Pancreas (tissue), 10 donors: ENCODE data around the gene BTNL8. TPM values are rescaled to one million over a fixed set of nuclear protein-coding genes. Genes with fewer than 3 reads are reported as not detected.

ENCODE experiments used
- ATAC-seq, 4 donors: fragments of 200-7000 bp; cut with Tn5 transposase; one replicate each; pipeline versions ENCODE4 v1.8.0 to v1.9.1; 2020; ENCODE audit warnings: mild to moderate bottlenecking in 4 of 4, moderate library complexity in 4 of 4
- DNase-seq, 6 donors: peaks; one replicate each; pipeline ENCODE4 v3.0.0-alpha.2; 2020
- FAIRE-seq: peaks from 2 replicates; lab custom pipeline; 2012; peaks lifted over from hg19 to GRCh38; lab: Jason Lieb, UNC
- H3K27ac ChIP-seq, 4 donors: fragments of 200-600 bp; sonication (generic); 1 replicate in 3 of 4; 2 replicates in 1 of 4; pipeline versions ENCODE4 v1.5.0 to v1.8.0; 2020
- H3K27me3 ChIP-seq, 4 donors: fragments of 200-600 bp; one replicate each; pipeline ENCODE4 v1.8.0; 2021
- H3K36me3 ChIP-seq, 3 donors: fragments of 200-600 bp; sonication (generic) in 1 of 3; one replicate each; pipeline versions ENCODE4 v1.5.0 to v1.8.0; 2020 to 2021
- H3K4me1 ChIP-seq, 3 donors: fragments of 200-600 bp; one replicate each; pipeline ENCODE4 v1.8.0; 2021
- H3K4me3 ChIP-seq, 4 donors: fragments of 200-600 bp; sonication (generic) in 2 of 4; one replicate each; pipeline versions ENCODE4 v1.5.0 to v1.8.0; 2020 to 2021
- H3K9me3 ChIP-seq, 4 donors: fragments of 200-600 bp; one replicate each; pipeline ENCODE4 v1.8.0; 2021
- WGBS, 2 donors: extraction: QIAGEN DNeasy Blood & Tissue Kit; methylation state at CpG; one replicate each; pipeline ENCODE4 v1.1.7; 2013; 5-methylcytosine and 5-hydroxymethylcytosine counted together
- intact Hi-C, 3 donors: fragments of 100-400 bp; cut with DNase I; formaldehyde crosslinking; loops; one replicate each; pipeline versions ENCODE4 v1.11.1 to v1.14.2; 2022
- polyA plus RNA-seq, 2 donors: library from polyadenylated mRNA; stranded (reverse); fragments of 200-250 nt; gene quantifications; one replicate each; pipeline ENCODE4 v1.2.3, GENCODE V29; 2013
- total RNA-seq, 6 donors: library from RNA; stranded (reverse); fragmentation: NEBNext Ultra II Directional in 4 of 6; extraction: Animal tissue kit (Norgen Biotek cat#: 25700) in 4 of 6; gene quantifications; one replicate each; pipeline versions ENCODE4 v1.2.1 to v1.2.4, GENCODE V29; 2021 to 2023
- TF ChIP-seq, protein P1 (sequence below), 4 donors: fragments of 200-600 bp; sonication (generic) in 3 of 4; IDR thresholded peaks; one replicate each; pipeline versions ENCODE4 v1.5.0 to v1.8.0; 2021; ENCODE audit warnings: antibody characterized with exemption in 4 of 4
- donor health status: healthy with polysubstance abuse.
- donor health status: DM: no; HTN: no; CAD: no; lungs with moderate emphysema.
- donor health status: DM: no; HTN: no; CAD: no.
- donor health status: control.
- donor health status: control.
- donor health status: Bipolar disorder and iron deficiency.
- donor health status: DM: yes; HTN: yes; CAD: no.
- donor health status: DM: no; HTN: no; CAD: no.
- donor health status: DM: no; HTN: no; CAD: no.
- donor health status: DM: yes; HTN: yes; CAD: no.

BTNL8 gene
- total and polyA plus RNA-seq, 8 donors = 0.23 to 1.5 (median 0.45) TPM; not detected in 2

DNA sequence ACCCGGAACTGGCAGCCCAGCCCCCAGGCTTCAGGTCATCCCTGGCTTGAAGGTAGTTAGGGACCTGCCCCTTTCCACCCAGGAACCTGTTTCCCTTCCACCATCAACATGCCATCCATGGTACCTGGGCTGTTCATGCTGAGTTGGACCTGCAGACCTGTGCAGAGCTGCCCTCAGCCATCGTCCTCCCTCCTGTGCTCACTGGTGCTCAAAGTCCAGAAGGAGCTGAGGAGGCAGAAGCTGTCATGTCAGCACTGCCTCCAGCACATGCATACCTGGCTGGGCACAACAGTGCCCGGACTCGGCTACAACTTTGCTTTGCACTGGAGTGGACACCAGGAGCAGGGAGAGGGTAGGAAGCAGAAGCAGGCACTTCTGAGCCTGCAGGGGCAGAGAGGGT lies 36.2 kb downstream of the BTNL8 start:
- intact Hi-C loops = no loop called here
- Histone ChIP-seq H3K4me1 (no peaks in the 10 kb centered on the region), H3K4me3 (no peak overlapping the region), H3K36me3 (no peaks in the 10 kb centered on the region), H3K27ac (no peak overlapping the region), H3K27me3 (no peaks in the 10 kb centered on the region), H3K9me3 (no peaks in the 10 kb centered on the region)
- TF ChIP-seq, protein P1, sequence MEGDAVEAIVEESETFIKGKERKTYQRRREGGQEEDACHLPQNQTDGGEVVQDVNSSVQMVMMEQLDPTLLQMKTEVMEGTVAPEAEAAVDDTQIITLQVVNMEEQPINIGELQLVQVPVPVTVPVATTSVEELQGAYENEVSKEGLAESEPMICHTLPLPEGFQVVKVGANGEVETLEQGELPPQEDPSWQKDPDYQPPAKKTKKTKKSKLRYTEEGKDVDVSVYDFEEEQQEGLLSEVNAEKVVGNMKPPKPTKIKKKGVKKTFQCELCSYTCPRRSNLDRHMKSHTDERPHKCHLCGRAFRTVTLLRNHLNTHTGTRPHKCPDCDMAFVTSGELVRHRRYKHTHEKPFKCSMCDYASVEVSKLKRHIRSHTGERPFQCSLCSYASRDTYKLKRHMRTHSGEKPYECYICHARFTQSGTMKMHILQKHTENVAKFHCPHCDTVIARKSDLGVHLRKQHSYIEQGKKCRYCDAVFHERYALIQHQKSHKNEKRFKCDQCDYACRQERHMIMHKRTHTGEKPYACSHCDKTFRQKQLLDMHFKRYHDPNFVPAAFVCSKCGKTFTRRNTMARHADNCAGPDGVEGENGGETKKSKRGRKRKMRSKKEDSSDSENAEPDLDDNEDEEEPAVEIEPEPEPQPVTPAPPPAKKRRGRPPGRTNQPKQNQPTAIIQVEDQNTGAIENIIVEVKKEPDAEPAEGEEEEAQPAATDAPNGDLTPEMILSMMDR (IDR thresholded peaks at IDR 0.05) = no peak
- ATAC-seq (no peak), FAIRE-seq (no peak), DNase-seq (no peak)
- 56 to 65% methylated on average over 4 of the region's 4 CpGs for WGBS, 2 donors

DNA sequence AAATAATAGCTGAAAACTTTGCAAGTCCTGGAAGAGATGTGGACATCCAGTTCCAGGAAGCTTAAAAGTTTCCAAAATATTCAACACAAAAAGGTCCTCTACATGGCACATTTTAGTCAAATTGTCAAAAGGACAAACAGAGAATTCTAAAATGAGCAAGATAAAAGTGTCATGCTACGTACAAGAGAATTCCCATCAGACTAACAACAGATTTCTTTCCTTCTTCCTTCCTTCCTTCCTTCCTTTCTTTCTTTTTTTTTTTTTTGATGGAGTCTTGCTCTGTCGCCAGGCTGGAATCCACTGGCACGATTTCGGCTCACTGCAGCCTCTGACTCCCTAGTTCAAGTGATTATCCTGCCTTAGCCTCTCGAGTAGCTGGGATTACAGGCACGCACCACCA lies 39.3 kb downstream of the BTNL8 start:
- TF ChIP-seq, protein P1 (IDR thresholded peaks at IDR 0.05) = no peak
- H3K4me3 ChIP-seq = no peak overlapping the region
- intact Hi-C loops = no loop called here
- H3K36me3 ChIP-seq = no peaks in the 10 kb centered on the region
- no peaks in the 10 kb centered on the region for H3K27me3 ChIP-seq
- no peak overlapping the region for H3K27ac ChIP-seq
- H3K9me3 ChIP-seq = no peaks in the 10 kb centered on the region
- no peak for DNase-seq
- 66 to 76% methylated on average over 6 of the region's 6 CpGs for WGBS, 2 donors
- no peaks in the 10 kb centered on the region for H3K4me1 ChIP-seq
- no peak for FAIRE-seq
- no peak for ATAC-seq

DNA sequence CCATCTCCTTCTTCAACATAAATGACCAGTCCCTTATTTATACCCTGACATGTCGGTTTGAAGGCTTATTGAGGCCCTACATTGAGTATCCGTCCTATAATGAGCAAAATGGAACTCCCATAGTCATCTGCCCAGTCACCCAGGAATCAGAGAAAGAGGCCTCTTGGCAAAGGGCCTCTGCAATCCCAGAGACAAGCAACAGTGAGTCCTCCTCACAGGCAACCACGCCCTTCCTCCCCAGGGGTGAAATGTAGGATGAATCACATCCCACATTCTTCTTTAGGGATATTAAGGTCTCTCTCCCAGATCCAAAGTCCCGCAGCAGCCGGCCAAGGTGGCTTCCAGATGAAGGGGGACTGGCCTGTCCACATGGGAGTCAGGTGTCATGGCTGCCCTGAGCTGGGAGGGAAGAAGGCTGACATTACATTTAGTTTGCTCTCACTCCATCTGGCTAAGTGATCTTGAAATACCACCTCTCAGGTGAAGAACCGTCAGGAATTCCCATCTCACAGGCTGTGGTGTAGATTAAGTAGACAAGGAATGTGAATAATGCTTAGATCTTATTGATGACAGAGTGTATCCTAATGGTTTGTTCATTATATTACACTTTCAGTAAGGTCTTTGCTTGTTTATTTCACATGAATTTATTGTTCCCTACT lies 51.5 kb downstream of the BTNL8 start:
- Histone ChIP-seq H3K4me3 (no peak overlapping the region), H3K4me1 (no peaks in the 10 kb centered on the region), H3K27me3 (no peaks in the 10 kb centered on the region), H3K27ac (no peak overlapping the region), H3K9me3 (no peaks in the 10 kb centered on the region), H3K36me3 (no peaks in the 10 kb centered on the region)
- FAIRE-seq = no peak
- DNase-seq = no peak
- ATAC-seq = no peak
- WGBS, 2 donors = 73 to 93% methylated on average over 6 of the region's 6 CpGs
- TF ChIP-seq, protein P1 (IDR thresholded peaks at IDR 0.05) = no peak
- intact Hi-C loops = no loop called here

DNA sequence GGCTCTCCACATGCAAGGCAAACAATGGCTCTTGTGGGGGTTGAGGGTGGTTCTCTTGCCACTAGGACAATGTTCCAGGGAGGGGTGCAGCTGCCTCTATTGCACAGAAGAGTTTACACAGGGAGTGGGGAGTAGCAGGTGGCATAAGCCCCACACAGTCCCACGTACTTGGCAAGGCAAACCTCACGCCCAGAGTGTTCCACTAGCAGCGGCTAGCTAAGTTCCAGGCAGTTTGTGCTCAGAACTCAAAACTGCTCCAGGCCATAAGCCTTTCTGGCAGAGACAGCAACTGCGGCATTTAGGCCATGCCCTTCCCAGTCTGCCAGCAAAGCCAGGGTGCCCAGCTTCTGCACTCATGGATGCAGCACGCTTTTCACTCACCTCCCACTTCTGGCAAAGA lies 60.7 kb downstream of the BTNL8 start:
- WGBS, 2 donors = 39 to 51% methylated on average over 3 to 5 of the region's 5 CpGs
- Histone ChIP-seq H3K27ac (peak overlapping the region in 2 of 4 donors; percentile 2 to 28), H3K36me3 (no peaks in the 10 kb centered on the region), H3K4me1 (peaks cover 0 to 4% (median 0%) of the 10 kb centered on the region in 3 donors), H3K27me3 (no peaks in the 10 kb centered on the region), H3K9me3 (no peaks in the 10 kb centered on the region), H3K4me3 (no peak overlapping the region)
- ATAC-seq = peak in 3 of 4 donors; percentile 80 to 94 (median 91)
- intact Hi-C loops = no loop called here
- DNase-seq = peak in 2 of 6 donors; percentile 38 to 47
- TF ChIP-seq, protein P1 (IDR thresholded peaks at IDR 0.05) = no peak
- FAIRE-seq = no peak

DNA sequence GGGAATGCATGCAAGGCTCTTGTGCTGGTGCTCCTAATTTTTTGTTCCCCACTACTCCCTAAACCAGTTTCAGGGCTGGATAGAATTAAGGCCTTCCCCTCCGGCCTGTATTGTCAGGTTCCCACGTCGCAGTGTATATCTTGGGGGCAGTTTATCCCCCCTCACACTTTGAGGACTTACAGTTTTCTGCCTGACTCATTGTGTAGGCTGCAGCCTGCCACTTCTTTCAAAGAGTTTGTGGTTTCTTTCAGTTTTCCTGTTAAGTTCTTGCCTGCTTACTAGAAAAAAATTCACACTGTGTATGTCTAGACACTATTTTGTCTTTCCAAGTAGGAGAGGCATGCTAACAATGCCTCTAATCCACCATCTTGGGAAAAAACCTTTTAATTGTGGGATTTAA lies 61.2 kb downstream of the BTNL8 start:
- Histone ChIP-seq H3K27me3 (no peaks in the 10 kb centered on the region), H3K9me3 (no peaks in the 10 kb centered on the region), H3K27ac (no peak overlapping the region), H3K4me3 (no peak overlapping the region), H3K36me3 (no peaks in the 10 kb centered on the region), H3K4me1 (peaks cover 0 to 4% (median 0%) of the 10 kb centered on the region in 3 donors)
- peak in 1 of 4 donors; percentile 24 for ATAC-seq
- intact Hi-C loops = no loop called here
- FAIRE-seq = no peak
- no peak for DNase-seq
- TF ChIP-seq, protein P1 (IDR thresholded peaks at IDR 0.05) = no peak
- WGBS, 2 donors = 67 to 68% methylated on average over 3 of the region's 3 CpGs
